Loucy (cell line): Measurements from ENCODE around the gene TAF1D.

Source experiments
- H2AFZ ChIP-seq: fragments of 200-600 bp; sonication (generic); 2 replicates; pipeline ENCODE4 v1.6.0; 2016; ENCODE audit warnings: antibody characterized with exemption, mild to moderate bottlenecking, low read length, moderate library complexity
- H3F3A ChIP-seq: fragments of 200-600 bp; 2 replicates; pipeline ENCODE4 v1.6.0; 2016; ENCODE audit warnings: antibody characterized with exemption, low read depth, mild to moderate bottlenecking
- H3K27me3 ChIP-seq: fragments of 200-600 bp; sonication (generic); 2 replicates; pipeline ENCODE4 v1.6.1; 2014; ENCODE audit warnings: low read length, mild to moderate bottlenecking; ENCODE audit not compliant: insufficient read depth, poor library complexity, severe bottlenecking
- H3K36me3 ChIP-seq: fragments of 200-600 bp; sonication (generic); 2 replicates; pipeline ENCODE4 v1.6.1; 2016; ENCODE audit warnings: low read length; ENCODE audit not compliant: insufficient read depth
- H3K4me1 ChIP-seq: fragments of 200-600 bp; sonication (generic); 2 replicates; pipeline ENCODE4 v1.5.1; 2014; ENCODE audit warnings: low read length, mild to moderate bottlenecking; ENCODE audit not compliant: insufficient read depth, poor library complexity, severe bottlenecking
- H3K4me2 ChIP-seq: fragments of 200-600 bp; sonication (generic); 2 replicates; pipeline ENCODE4 v1.6.0; 2014; ENCODE audit warnings: antibody characterized with exemption, low read length, low read depth, mild to moderate bottlenecking; ENCODE audit not compliant: poor library complexity, severe bottlenecking
- H3K4me3 ChIP-seq: fragments of 200-600 bp; sonication (generic); 2 replicates; pipeline ENCODE4 v1.5.1; 2014; ENCODE audit warnings: low read length, mild to moderate bottlenecking, mixed read lengths; ENCODE audit not compliant: poor library complexity, severe bottlenecking
- H3K79me2 ChIP-seq: fragments of 200-600 bp; sonication (generic); 2 replicates; pipeline ENCODE4 v1.6.1; 2014; ENCODE audit warnings: low read length; ENCODE audit not compliant: insufficient read depth
- H3K9ac ChIP-seq: fragments of 200-600 bp; sonication (generic); 2 replicates; pipeline ENCODE4 v1.6.0; 2014; ENCODE audit warnings: mild to moderate bottlenecking, low read depth, low read length, moderate library complexity; ENCODE audit not compliant: poor library complexity, severe bottlenecking
- H3K9me2 ChIP-seq: fragments of 200-600 bp; sonication (generic); replicated peaks from 2 replicates; pipeline ENCODE4 v1.6.1; 2016; ENCODE audit warnings: low read depth, low read length, mixed read lengths
- H3K9me3 ChIP-seq: fragments of 200-600 bp; sonication (generic); 2 replicates; pipeline ENCODE4 v1.6.1; 2014; ENCODE audit warnings: mild to moderate bottlenecking, antibody characterized with exemption, low read length, low read depth; ENCODE audit not compliant: insufficient read depth
- H4K20me1 ChIP-seq: fragments of 200-600 bp; sonication (generic); 2 replicates; pipeline ENCODE4 v1.6.0; 2014; ENCODE audit warnings: antibody characterized with exemption, low read length, mild to moderate bottlenecking; ENCODE audit not compliant: insufficient read depth, poor library complexity, severe bottlenecking
- CTCF ChIP-seq: fragments of 200-600 bp; sonication (generic); conservative IDR thresholded peaks from 2 replicates; pipeline ENCODE4 v1.5.1; 2014; ENCODE audit warnings: mild to moderate bottlenecking, antibody characterized with exemption, low read length
- EZH2phosphoT487 ChIP-seq: fragments of 200-600 bp; IDR thresholded peaks from 2 replicates; pipeline ENCODE4 v1.6.1; 2018; ENCODE audit warnings: antibody characterized with exemption, mild to moderate bottlenecking, moderate library complexity, borderline replicate concordance

The TAF1D gene

GRCh38 chr11:93736129-93736528 lies 5.2 kb downstream of the TAF1D start:
- Histone ChIP-seq H4K20me1 (peaks cover 100% of the 10 kb centered on the region), H3F3A (0 out of 2 replicates have a peak, but pooled peaks cover 5% of the 10 kb centered on the region), H3K4me2 (peak overlapping the region; percentile 94), H3K4me1 (peaks cover 62% of the 10 kb centered on the region), H3K4me3 (peak overlapping the region; percentile 92), H3K9me2 (no peaks in the 10 kb centered on the region), H3K9me3 (no peaks in the 10 kb centered on the region), H3K9ac (peak overlapping the region; percentile 95), H3K27me3 (no peaks in the 10 kb centered on the region), H3K36me3 (peaks cover 80% of the 10 kb centered on the region), H2AFZ (no peak overlapping the region), H3K79me2 (peaks cover 85% of the 10 kb centered on the region)
- TF ChIP-seq CTCF (no peak), EZH2phosphoT487 (no peak)

- H3K4me1 ChIP-seq = peaks cover 62% of the 10 kb centered on the region
- H4K20me1 ChIP-seq = peaks cover 95% of the 10 kb centered on the region
- peak overlapping the region; percentile 95 for H3K9ac ChIP-seq
- peaks cover 80% of the 10 kb centered on the region for H3K79me2 ChIP-seq
- no peaks in the 10 kb centered on the region for H3K9me3 ChIP-seq
- H3F3A ChIP-seq = 0 out of 2 replicates have a peak, but pooled peaks cover 5% of the 10 kb centered on the region
- H3K27me3 ChIP-seq = no peaks in the 10 kb centered on the region
- peak overlapping the region; percentile 92 for H3K4me3 ChIP-seq
- TF ChIP-seq CTCF (no peak), EZH2phosphoT487 (no peak)
- peak overlapping the region; percentile 94 for H3K4me2 ChIP-seq
- no peak overlapping the region for H2AFZ ChIP-seq
- H3K9me2 ChIP-seq = no peaks in the 10 kb centered on the region
- peaks cover 85% of the 10 kb centered on the region for H3K36me3 ChIP-seq
These were observed 5.7 kb downstream of the TAF1D start for GRCh38 chr11:93735627-93736026.

- no peaks in the 10 kb centered on the region for H3K9me2 ChIP-seq
- H3K4me1 ChIP-seq = peaks cover 62% of the 10 kb centered on the region
- no peak overlapping the region for H2AFZ ChIP-seq
- peak overlapping the region; percentile 34 for H3K9ac ChIP-seq
- peaks cover 70% of the 10 kb centered on the region for H3K79me2 ChIP-seq
- no peak for TF ChIP-seq EZH2phosphoT487
- no peak for TF ChIP-seq CTCF
- peaks cover 91% of the 10 kb centered on the region for H4K20me1 ChIP-seq
- H3K9me3 ChIP-seq = no peaks in the 10 kb centered on the region
- peak overlapping the region; percentile 94 for H3K4me2 ChIP-seq
- H3K4me3 ChIP-seq = peak overlapping the region; percentile 92
- H3F3A ChIP-seq = 0 out of 2 replicates have a peak, but pooled peaks cover 5% of the 10 kb centered on the region
- H3K36me3 ChIP-seq = peaks cover 95% of the 10 kb centered on the region
- no peaks in the 10 kb centered on the region for H3K27me3 ChIP-seq
These were observed 6.7 kb downstream of the TAF1D start for GRCh38 chr11:93734427-93735222.
